K562 (cell line): Measurements from ENCODE around the gene SPOCD1. TPM values are rescaled to one million over a fixed set of nuclear protein-coding genes. Genes with fewer than 3 reads are reported as not detected.

Experiments
- CEBPB ChIP-seq: fragments of 450-650 bp; IDR thresholded peaks from 2 replicates; pipeline ENCODE4 v1.6.1; 2016; ENCODE audit warnings: missing genetic modification characterization, missing compliant biosample characterization
- DIDO1 ChIP-seq: fragments of 450-650 bp; IDR thresholded peaks from 2 replicates; pipeline ENCODE4 v1.6.1; 2016; ENCODE audit warnings: low read depth, missing biosample characterization, missing genetic modification characterization
- DMBX1 ChIP-seq: fragments of 250-450 bp; sonication (Bioruptor Pico); IDR thresholded peaks from 2 replicates; pipeline ENCODE4 v1.8.0; 2022; ENCODE audit warnings: inconsistent platforms, mild to moderate bottlenecking, moderate library complexity, borderline replicate concordance
- GTF2B ChIP-seq: IDR thresholded peaks from 2 replicates; pipeline ENCODE4 v1.6.1; 2011; ENCODE audit not compliant: insufficient read length; ENCODE audit errors: extremely low read depth
- HNRNPL ChIP-seq: fragments of 200-400 bp; formaldehyde crosslinking; IDR thresholded peaks from 2 replicates; pipeline ENCODE4 v1.6.1; 2017; ENCODE audit warnings: low read depth, mild to moderate bottlenecking, low read length
- PML ChIP-seq: IDR thresholded peaks from 2 replicates; pipeline ENCODE4 v1.6.1; 2012; ENCODE audit warnings: low read length, inconsistent platforms
- PRDM10 ChIP-seq: fragments of 450-650 bp; IDR thresholded peaks from 2 replicates; pipeline ENCODE4 v1.6.1; 2018; ENCODE audit not compliant: partially characterized antibody
- ZBTB40 ChIP-seq, 2 experiments: fragments of 450-650 bp in 1 of 2; sonication (generic) in 1 of 2; formaldehyde crosslinking in 1 of 2; IDR thresholded peaks; 2 replicates each; pipeline versions ENCODE4 v1.7.1 to v1.9.0; 2016 to 2022; ENCODE audit warnings: inconsistent platforms in 1 of 2, mild to moderate bottlenecking in 1 of 2, missing genetic modification reagents in 1 of 2
- ZNF280B ChIP-seq: fragments of 250-450 bp; sonication (Bioruptor Pico); IDR thresholded peaks from 2 replicates; pipeline ENCODE4 v1.5.1; 2021; ENCODE audit warnings: mild to moderate bottlenecking
- ZNF740 ChIP-seq, 3 experiments: fragments of 200-800 bp in 1 of 3; sonication (Bioruptor generic) in 1 of 3; sonication (generic) in 1 of 3; formaldehyde crosslinking in 1 of 3; IDR thresholded peaks; 2 replicates each; pipeline versions ENCODE4 v1.6.1 to v1.8.0; 2016 to 2022; ENCODE audit warnings: mild to moderate bottlenecking in 2 of 3, missing compliant biosample characterization in 2 of 3, missing genetic modification characterization in 2 of 3, missing genetic modification reagents in 1 of 3
- polyA plus RNA-seq, 8 experiments: library from polyadenylated mRNA; depleted of rRNA in 4 of 8; stranded (reverse) in 5 of 8; unstranded in 3 of 8; fragments of >200 nt; fragmentation: Nextera tagmentation in 2 of 8; fragmentation: Illumina TruSeq in 1 of 8; extraction: Ambion mirVana in 2 of 8; extraction: Trizol in 1 of 8; gene quantifications; 2 replicates each; pipeline versions ENCODE4 v1.2.1 to v1.2.3, GENCODE V29; 2011 to 2014; ENCODE audit warnings: inconsistent platforms in 1 of 8, missing spikeins in 1 of 8
- total RNA-seq, 7 experiments: library from RNA; depleted of rRNA in 6 of 7; stranded (reverse); fragments of >200 nt in 6 of 7; fragmentation: Illumina TruSeq in 2 of 7; extraction: Trizol in 2 of 7; gene quantifications; 2 replicates each; pipeline versions ENCODE4 v1.2.1 to v1.2.3, GENCODE V29; 2011 to 2021; ENCODE audit warnings: low replicate concordance in 1 of 7

The SPOCD1 gene
- total and polyA plus RNA-seq, 9 of the 15 experiments (the other 6 are each of a cell fraction or from before 2014, with no cell fraction given): 0.03 to 0.71 (median 0.26) TPM; not detected in 1

GRCh38 chr1:31788825-31789256 is 27.0 kb downstream of the SPOCD1 start (continued):
- TF ChIP-seq ZNF280B (CRISPR knock-in tag) (no peak), CEBPB (no peak), DIDO1 (no peak), PRDM10 (no peak), DMBX1 (CRISPR knock-in tag) (no peak), ZBTB40 (IDR thresholded peaks at IDR 0.05) (no peak), ZBTB40 (CRISPR knock-in tag; IDR thresholded peaks at IDR 0.05) (no peak), ZNF740 (CRISPR knock-in tag; IDR thresholded peaks at IDR 0.05) (no peak), ZNF740 (tag; IDR thresholded peaks at IDR 0.05) (0 out of 4 replicates have a peak, but pooled peaks of 1 of the 2 experiments have one; percentile 53), HNRNPL (no peak), GTF2B (no peak), PML (no peak)
